GM19397 (cell line): ENCODE data around the gene ANO4.
A peak's percentile ranks its signal among the peaks of the same experiment; 100 is the strongest.
"Not testable (repeated sequence)": the region's sequence is repeated elsewhere in the genome, so short reads cannot be mapped to it uniquely, and the experiment has no call there.

Experiments used
- ATAC-seq: cut with Tn5 transposase; IDR thresholded peaks from one replicate; pipeline ENCODE4 v1.9.1; 2021; ENCODE audit warnings: mild to moderate bottlenecking, moderate library complexity; ENCODE audit not compliant: unreplicated experiment

Gene ANO4

GRCh38 chr12:100987552-100988521, 193.3 kb downstream of the ANO4 start:
- ATAC-seq = peak; percentile 93

- not testable (repeated sequence) for ATAC-seq
Measured at GRCh38 chr12:100989509-100989908, 194.9 kb downstream of the ANO4 start.

GRCh38 chr12:100991102-100991501, 196.5 kb downstream of the ANO4 start:
- no peak for ATAC-seq

- ATAC-seq = no peak
Measured at GRCh38 chr12:100992194-100992593, 197.6 kb downstream of the ANO4 start.

- no peak for ATAC-seq
Measured at GRCh38 chr12:100993916-100994450, 199.4 kb downstream of the ANO4 start.

- ATAC-seq = no peak
Measured at GRCh38 chr12:100995201-100995600, 200.6 kb downstream of the ANO4 start.

GRCh38 chr12:100995771-100996170, 201.2 kb downstream of the ANO4 start:
- peak; percentile 64 for ATAC-seq

- peak; percentile 69 for ATAC-seq
Measured at GRCh38 chr12:101001669-101002068, 207.1 kb downstream of the ANO4 start.

- ATAC-seq = no peak
Measured at GRCh38 chr12:101002696-101003419, 208.3 kb downstream of the ANO4 start.

GRCh38 chr12:101004898-101005297, 210.3 kb downstream of the ANO4 start:
- ATAC-seq = no peak

GRCh38 chr12:101009274-101009673, 214.7 kb downstream of the ANO4 start:
- no peak for ATAC-seq

- ATAC-seq = no peak
Measured at GRCh38 chr12:101010896-101011295, 216.3 kb downstream of the ANO4 start.

- no peak for ATAC-seq
Measured at GRCh38 chr12:101013993-101014392, 219.4 kb downstream of the ANO4 start.

- ATAC-seq = no peak
Measured at GRCh38 chr12:101015044-101015443, 220.5 kb downstream of the ANO4 start.

- no peak for ATAC-seq
Measured at GRCh38 chr12:101018540-101018939, 224.0 kb downstream of the ANO4 start.

GRCh38 chr12:101019201-101019600, 224.6 kb downstream of the ANO4 start:
- ATAC-seq = no peak

- no peak for ATAC-seq
Measured at GRCh38 chr12:101019667-101020066, 225.1 kb downstream of the ANO4 start.

GRCh38 chr12:101021442-101021841, 226.9 kb downstream of the ANO4 start:
- no peak for ATAC-seq

- no peak for ATAC-seq
Measured at GRCh38 chr12:101021911-101022388, 227.4 kb downstream of the ANO4 start.

- no peak for ATAC-seq
Measured at GRCh38 chr12:101027200-101027599, 232.6 kb downstream of the ANO4 start.

GRCh38 chr12:101027816-101028215, 233.2 kb downstream of the ANO4 start:
- no peak for ATAC-seq
